Transverse colon (tissue), 4 donors: Measurements from ENCODE around the gene TFB2M.

Source experiments
- POLR2A ChIP-seq: fragments of 450-650 bp; IDR thresholded peaks from one replicate; pipeline ENCODE4 v1.6.1; 2016; ENCODE audit warnings: antibody characterized with exemption, mild to moderate bottlenecking, moderate library complexity
- POLR2AphosphoS5 ChIP-seq, 3 donors: sonication (generic); formaldehyde crosslinking; IDR thresholded peaks; one replicate each; pipeline ENCODE4 v1.6.1; 2016; ENCODE audit warnings: antibody characterized with exemption in 3 of 3
- TF ChIP-seq, protein P1 (sequence below), 5 experiments: fragments of 200-600 bp in 3 of 5; fragments of 450-650 bp in 2 of 5; sonication (generic) in 3 of 5; IDR thresholded peaks; 1 replicate in 2 of 5; 2 replicates in 3 of 5; pipeline ENCODE4 v1.5.1; 2016 to 2017; ENCODE audit warnings: antibody characterized with exemption in 5 of 5, inconsistent platforms in 3 of 5, mild to moderate bottlenecking in 2 of 5, moderate library complexity in 1 of 5

DNA sequence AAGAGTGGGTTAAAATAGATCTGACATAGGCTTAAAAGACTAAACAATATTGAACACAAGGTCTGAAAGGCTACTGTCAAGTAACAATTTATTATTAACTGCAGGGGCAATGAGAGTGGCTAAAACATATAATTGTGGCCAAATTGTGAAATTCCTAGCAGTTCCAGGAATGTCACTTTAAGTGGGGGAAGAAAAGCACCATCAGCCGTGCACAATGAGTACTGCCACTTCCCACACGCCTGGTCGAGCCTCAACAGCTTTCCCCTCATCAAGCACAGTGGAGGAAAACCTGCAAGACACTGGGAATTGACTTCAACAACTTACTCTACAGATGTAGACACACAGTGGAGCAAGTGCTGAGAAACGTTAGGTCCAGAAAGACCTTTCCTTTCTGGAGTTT lies 16.4 kb downstream of the TFB2M start:
- TF ChIP-seq, protein P1, sequence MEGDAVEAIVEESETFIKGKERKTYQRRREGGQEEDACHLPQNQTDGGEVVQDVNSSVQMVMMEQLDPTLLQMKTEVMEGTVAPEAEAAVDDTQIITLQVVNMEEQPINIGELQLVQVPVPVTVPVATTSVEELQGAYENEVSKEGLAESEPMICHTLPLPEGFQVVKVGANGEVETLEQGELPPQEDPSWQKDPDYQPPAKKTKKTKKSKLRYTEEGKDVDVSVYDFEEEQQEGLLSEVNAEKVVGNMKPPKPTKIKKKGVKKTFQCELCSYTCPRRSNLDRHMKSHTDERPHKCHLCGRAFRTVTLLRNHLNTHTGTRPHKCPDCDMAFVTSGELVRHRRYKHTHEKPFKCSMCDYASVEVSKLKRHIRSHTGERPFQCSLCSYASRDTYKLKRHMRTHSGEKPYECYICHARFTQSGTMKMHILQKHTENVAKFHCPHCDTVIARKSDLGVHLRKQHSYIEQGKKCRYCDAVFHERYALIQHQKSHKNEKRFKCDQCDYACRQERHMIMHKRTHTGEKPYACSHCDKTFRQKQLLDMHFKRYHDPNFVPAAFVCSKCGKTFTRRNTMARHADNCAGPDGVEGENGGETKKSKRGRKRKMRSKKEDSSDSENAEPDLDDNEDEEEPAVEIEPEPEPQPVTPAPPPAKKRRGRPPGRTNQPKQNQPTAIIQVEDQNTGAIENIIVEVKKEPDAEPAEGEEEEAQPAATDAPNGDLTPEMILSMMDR (IDR thresholded peaks at IDR 0.05) = no peak
- TF ChIP-seq POLR2A = no peak
- no peak for TF ChIP-seq POLR2AphosphoS5 (IDR thresholded peaks at IDR 0.05)
